GM21717 (cell line): Measurements from ENCODE around the gene INTS11.

Source experiments
- ATAC-seq: cut with Tn5 transposase; IDR thresholded peaks from one replicate; pipeline ENCODE4 v1.9.1; 2021; ENCODE audit warnings: mild to moderate bottlenecking, moderate library complexity; ENCODE audit not compliant: unreplicated experiment

The INTS11 gene

DNA sequence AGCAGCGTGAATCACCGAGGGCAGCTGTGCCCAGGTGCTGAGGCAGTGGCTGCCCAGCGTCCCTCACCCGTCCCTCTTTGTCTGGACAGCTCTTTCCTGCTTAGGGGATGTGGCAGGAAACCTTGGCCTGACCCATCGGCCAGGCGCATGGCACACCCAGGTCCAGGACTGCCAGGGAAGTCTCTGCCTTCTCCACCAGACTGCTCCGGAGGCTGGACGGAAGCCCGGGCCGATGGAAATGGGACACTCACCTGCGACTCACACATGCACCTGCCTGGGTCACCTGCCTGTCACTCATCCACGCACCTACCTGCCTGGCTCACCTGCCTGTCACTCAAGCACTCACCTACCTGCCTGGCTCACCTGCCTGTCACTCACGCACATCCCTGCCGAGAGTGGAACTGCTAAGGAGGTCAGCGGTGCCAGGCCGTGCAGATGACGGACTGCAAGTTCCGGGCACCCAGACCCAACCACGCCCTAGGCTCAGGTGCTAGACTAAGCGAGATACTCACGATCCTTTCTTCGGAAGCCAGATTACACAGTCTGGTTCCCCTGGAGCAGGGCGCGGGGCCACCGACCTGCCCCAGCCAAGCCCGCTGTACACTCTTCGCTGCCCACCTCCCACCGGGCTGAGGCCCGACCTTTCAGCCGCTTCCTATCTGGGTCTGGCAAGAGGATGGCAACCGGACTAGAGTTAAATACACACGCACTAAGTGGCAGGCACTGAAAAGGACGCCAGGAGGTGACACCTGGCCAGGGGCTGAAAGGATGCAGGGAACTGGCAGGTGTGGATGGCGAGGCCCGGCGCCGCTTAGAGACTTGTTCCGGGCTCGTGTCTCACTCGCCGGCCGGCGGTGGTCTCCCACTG is 51.9 kb downstream of the INTS11 start:
- ATAC-seq: no peak

DNA sequence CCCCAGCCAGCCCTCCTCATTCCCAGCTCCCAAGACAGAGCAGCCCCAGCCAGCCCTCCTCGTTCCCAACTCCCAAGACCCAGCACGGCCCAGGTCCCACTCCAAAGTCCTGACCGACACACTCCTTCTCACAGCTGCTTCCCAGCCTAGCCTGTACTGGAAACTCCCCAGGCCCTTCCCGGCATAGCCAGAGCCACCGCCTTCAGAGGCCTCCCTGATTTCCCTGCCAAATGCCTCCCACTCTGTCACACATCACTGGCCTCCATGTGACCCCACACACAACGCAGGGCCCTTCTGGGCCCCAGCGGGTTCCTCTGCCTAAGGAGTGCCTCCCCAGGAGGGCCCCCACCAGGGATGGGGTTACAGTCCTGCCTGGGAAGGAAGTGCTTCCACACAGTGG is 53.6 kb downstream of the INTS11 start:
- ATAC-seq: no peak

DNA sequence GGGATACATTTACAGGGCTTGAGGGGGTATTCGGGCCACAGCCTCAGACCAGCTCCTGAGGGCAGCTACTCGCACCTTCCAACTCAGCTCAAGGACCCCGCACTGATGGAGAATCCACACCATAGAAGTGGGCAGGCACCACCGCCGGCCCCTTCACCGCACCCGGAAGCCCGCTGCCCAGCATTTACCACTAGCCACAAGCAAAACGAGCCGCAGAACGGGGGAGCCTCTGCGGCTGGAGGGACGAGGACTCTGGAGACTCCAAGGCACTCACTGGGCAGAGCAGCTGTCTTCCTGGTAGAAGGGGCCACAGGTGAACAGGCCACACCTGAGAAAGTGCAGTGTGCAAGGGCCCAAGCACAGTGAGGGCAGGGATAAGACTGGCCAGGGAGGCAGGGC is 56.2 kb downstream of the INTS11 start:
- no peak for ATAC-seq

DNA sequence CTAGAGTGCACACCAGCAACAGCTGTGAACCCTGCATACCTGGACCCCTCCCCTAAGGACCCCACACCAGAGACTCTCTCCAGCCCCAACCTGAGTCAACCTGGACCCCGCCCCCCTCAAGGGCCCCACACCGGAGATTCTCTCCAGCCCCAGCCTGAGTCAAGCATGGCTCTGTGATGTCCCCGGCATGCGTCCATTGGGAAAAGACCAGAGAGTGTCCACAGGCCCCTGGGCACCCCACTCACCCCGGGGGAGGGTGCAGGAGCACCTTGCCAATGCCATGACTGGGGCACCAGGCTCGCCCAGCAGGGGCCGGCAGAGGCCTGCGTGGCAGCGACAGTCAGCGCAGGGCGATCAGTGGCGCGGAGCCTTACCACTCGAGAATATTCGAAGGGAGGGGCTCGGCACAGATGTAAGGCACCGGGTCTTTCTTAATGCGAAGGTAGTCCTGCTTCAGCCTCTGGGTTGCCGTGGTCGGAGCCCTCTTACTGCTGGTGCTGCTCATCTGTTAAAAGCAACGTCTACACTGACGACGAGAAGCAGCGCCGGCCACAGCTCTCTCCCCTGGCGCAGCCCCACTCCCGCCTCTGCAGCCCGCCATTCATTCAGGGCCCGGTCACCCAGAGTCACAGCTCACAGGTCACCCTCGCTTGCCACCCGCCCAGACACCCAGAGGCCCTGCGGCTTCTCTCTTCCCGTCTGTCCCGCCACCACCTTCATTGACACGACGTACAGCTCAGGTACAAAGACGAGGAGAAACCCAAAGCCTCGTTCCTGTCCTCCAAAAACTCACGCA is 56.8 kb downstream of the INTS11 start:
- no peak for ATAC-seq

DNA sequence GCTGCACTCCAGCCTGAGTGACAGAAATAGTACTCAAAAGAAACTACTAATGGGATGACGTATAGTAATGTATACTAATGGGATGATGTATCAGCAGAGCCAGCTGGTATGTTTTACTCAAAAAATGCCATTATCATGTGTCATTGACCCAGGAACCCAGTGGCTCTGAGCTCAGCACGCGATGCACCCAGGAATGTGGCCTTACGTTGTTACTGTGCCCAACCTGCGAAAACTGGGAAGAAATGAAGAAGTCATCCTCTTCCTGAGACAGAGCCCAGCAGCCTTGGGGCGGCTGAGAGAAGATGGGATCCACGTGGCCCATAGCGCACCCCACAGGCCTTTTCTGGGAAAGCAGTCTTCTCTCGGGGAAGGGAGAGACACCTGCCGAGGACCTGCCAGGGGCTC is 59.6 kb downstream of the INTS11 start:
- no peak for ATAC-seq

DNA sequence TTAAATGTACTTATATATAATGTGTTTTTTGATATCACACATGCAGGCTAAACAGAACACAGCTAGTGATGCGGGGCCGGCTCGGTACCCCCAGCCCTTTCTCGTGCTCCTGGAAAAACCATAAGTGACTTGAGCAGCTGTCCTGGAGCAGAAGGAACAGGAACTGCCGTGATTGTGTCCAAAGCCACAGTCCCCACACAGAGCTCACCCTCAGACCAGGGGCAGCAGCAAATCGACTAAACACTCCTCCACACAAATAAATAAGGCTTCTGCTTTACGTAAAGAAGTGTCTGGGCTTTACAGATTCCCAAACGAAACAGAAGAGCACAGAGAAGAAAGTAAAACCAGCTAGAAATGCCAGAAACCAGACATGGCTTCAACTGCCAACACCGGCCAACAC is 60.4 kb downstream of the INTS11 start:
- ATAC-seq: no peak

DNA sequence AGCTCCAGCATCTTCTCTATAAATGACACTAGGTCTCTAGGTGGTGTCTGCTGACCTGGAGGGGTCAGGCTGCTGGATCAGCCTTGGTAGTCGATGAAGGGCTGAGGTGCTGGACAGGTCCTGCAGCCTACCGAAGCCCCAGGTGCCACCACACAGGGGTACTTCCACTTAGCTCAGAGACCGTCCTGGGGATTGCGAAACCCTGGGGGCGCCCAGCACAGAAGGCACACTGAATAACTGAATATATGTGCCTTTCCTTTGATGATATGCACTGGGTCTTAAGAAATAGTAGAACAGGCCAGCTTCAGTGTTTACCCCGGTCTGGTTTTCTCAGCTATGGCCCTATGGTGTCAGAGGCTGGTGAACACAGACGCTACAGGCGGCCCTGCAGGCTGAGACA is 61.7 kb downstream of the INTS11 start:
- ATAC-seq: no peak

DNA sequence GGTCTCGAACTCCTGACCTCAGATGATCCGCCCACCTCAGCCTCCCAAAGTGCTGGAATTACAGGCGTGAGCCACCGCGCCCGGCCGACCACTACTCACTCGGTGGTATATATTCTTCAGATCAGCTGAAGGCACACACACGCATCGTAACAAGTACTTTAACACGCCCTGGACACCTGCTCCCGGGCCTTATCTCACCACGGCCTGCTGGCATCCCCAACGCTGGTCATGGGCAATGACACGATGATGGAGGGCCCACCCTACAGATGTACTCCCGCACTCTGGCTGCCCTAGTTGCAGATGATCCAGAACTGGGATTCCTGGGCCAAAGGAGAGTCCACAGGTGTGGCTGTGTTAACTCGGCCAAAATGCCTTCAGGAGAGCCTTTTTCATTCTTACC is 62.4 kb downstream of the INTS11 start:
- ATAC-seq: no peak
